HCT116 (cell line): Measurements from ENCODE around the gene RAET1E. TPM values are rescaled to one million over a fixed set of nuclear protein-coding genes. Genes with fewer than 3 reads are reported as not detected.
A peak's percentile ranks its signal among the peaks of the same experiment; 100 is the strongest.

ENCODE experiments used
- ATAC-seq: fragments of 200-7000 bp; cut with Tn5 transposase; 2 replicates; pipeline ENCODE4 v1.9.1; 2020; ENCODE audit warnings: mild to moderate bottlenecking, moderate library complexity
- BruUV-seq: library from RNA; stranded (reverse); fragments of 400-500 nt; replicated peaks from 2 replicates; lab custom pipeline; 2021; lab: Mats Ljungman, UMichigan
- CTCF ChIA-PET: fragments of 300-600 bp; sonication (Branson Sonifier 250); formaldehyde crosslinking; loops from one replicate; lab custom pipeline; 2021; ENCODE audit warnings: antibody characterized with exemption; lab: Charles Lee
- POLR2A ChIA-PET: fragments of 300-600, 350-600 bp; sonication (Branson Sonifier 250); formaldehyde crosslinking; loops from one replicate; lab custom pipeline; 2021; ENCODE audit warnings: antibody characterized with exemption; lab: Charles Lee
- RAD21 ChIA-PET, 2 experiments: fragments of 300-600 bp; sonication (Branson Sonifier 250); formaldehyde crosslinking; loops; one replicate each; lab custom pipeline; 2023; ENCODE audit warnings: low total read pairs in 2 of 2; ENCODE audit not compliant: uncharacterized antibody in 2 of 2, unreplicated experiment in 2 of 2, low non-redundant PET in 1 of 2; lab: Charles Lee
- DNase-seq: peaks from one replicate; pipeline ENCODE4 v3.0.0-alpha.2; 2010; ENCODE audit warnings: low read depth, low spot score
- H2AFZ ChIP-seq: fragments of 200-600 bp; shearing (Covaris generic), sonication (generic); 2 replicates; pipeline ENCODE4 v1.6.1; 2017; ENCODE audit warnings: low read depth, mixed run types, mixed read lengths, antibody characterized with exemption, low read length; ENCODE audit not compliant: poor library complexity, severe bottlenecking
- H3K27ac ChIP-seq: 2 replicates; pipeline ENCODE4 v1.5.1; 2012; ENCODE audit warnings: low read depth, low read length
- H3K27me3 ChIP-seq: fragments of 200-600 bp; sonication (generic); 2 replicates; pipeline ENCODE4 v1.6.1; 2016; ENCODE audit warnings: mixed run types, low read length, mixed read lengths; ENCODE audit not compliant: insufficient read depth
- H3K36me3 ChIP-seq, 2 experiments: fragments of 200-500 bp in 1 of 2; fragments of 200-600 bp in 1 of 2; sonication (Bioruptor generic) in 1 of 2; sonication (generic) in 1 of 2; 2 replicates each; pipeline versions ENCODE4 v1.5.1 to v1.6.1; 2014 to 2016; ENCODE audit warnings: low read length in 2 of 2, inconsistent platforms in 1 of 2, mixed read lengths in 1 of 2, mixed run types in 1 of 2; ENCODE audit not compliant: insufficient read depth in 2 of 2, control insufficient read depth in 1 of 2
- H3K4me1 ChIP-seq, 2 experiments: fragments of 200-600 bp in 1 of 2; sonication (generic) in 1 of 2; 2 replicates each; pipeline versions ENCODE4 v1.5.1 to v1.6.1; 2012 to 2017; ENCODE audit warnings: low read length in 2 of 2, inconsistent platforms in 1 of 2, mild to moderate bottlenecking in 1 of 2, mixed read lengths in 1 of 2, mixed run types in 1 of 2, moderate library complexity in 1 of 2; ENCODE audit not compliant: insufficient read depth in 2 of 2, control insufficient read depth in 1 of 2
- H3K4me2 ChIP-seq: fragments of 200-600 bp; sonication (generic); 2 replicates; pipeline ENCODE4 v1.6.1; 2017; ENCODE audit warnings: mixed run types, low read length, mixed read lengths
- H3K4me3 ChIP-seq, 2 experiments: fragments of 200-600 bp in 1 of 2; sonication (generic) in 1 of 2; replicated peaks in 1 of 2; 2 replicates each; pipeline ENCODE4 v1.5.1; 2011 to 2016; ENCODE audit warnings: low read length in 2 of 2, control low read depth in 1 of 2, low read depth in 1 of 2, mild to moderate bottlenecking in 1 of 2, mixed read lengths in 1 of 2, mixed run types in 1 of 2
- H3K79me2 ChIP-seq: fragments of 200-600 bp; sonication (generic); 2 replicates; pipeline ENCODE4 v1.6.1; 2017; ENCODE audit warnings: mild to moderate bottlenecking, mixed run types, low read length, moderate library complexity, mixed read lengths; ENCODE audit not compliant: insufficient read depth
- H3K9ac ChIP-seq: fragments of 200-600 bp; sonication (generic); 2 replicates; pipeline ENCODE4 v1.6.1; 2016; ENCODE audit warnings: low read length, mixed read lengths
- H3K9me2 ChIP-seq: fragments of 200-600 bp; sonication (generic), shearing (Covaris generic); 2 replicates; pipeline ENCODE4 v1.6.1; 2017; ENCODE audit warnings: mixed run types, mild to moderate bottlenecking, moderate library complexity; ENCODE audit not compliant: insufficient read depth
- H3K9me3 ChIP-seq, 2 experiments: fragments of 200-500 bp in 1 of 2; fragments of 200-600 bp in 1 of 2; sonication (Bioruptor generic) in 1 of 2; sonication (generic) in 1 of 2; 2 replicates each; pipeline ENCODE4 v1.6.1; 2014 to 2017; ENCODE audit warnings: low read length in 2 of 2, mixed read lengths in 2 of 2, inconsistent platforms in 1 of 2, low read depth in 1 of 2, mild to moderate bottlenecking in 1 of 2, mixed run types in 1 of 2, moderate library complexity in 1 of 2; ENCODE audit not compliant: control insufficient read depth in 1 of 2, insufficient read depth in 1 of 2
- H4K20me1 ChIP-seq: fragments of 200-600 bp; sonication (generic), shearing (Covaris generic); 2 replicates; pipeline ENCODE4 v1.6.1; 2017; ENCODE audit warnings: mixed run types, mild to moderate bottlenecking, moderate library complexity; ENCODE audit not compliant: insufficient read depth
- CBX3 ChIP-seq: IDR thresholded peaks from 2 replicates; pipeline ENCODE4 v1.6.1; 2012; ENCODE audit warnings: low read depth
- EZH2 ChIP-seq: fragments of 200-600 bp; sonication (generic); IDR thresholded peaks from 2 replicates; pipeline ENCODE4 v1.6.1; 2017; ENCODE audit warnings: antibody characterized with exemption, mixed run types
- FOSL1 ChIP-seq: IDR thresholded peaks from 2 replicates; pipeline ENCODE4 v1.6.1; 2012; ENCODE audit warnings: low read depth
- JUND ChIP-seq: IDR thresholded peaks from 2 replicates; pipeline ENCODE4 v1.6.1; 2012
- POLR2AphosphoS5 ChIP-seq: IDR thresholded peaks from 2 replicates; pipeline ENCODE4 v1.6.1; 2011; ENCODE audit warnings: mild to moderate bottlenecking, low read depth, low read length, moderate library complexity
- RAD21 ChIP-seq: IDR thresholded peaks from 2 replicates; pipeline ENCODE4 v1.6.1; 2012; ENCODE audit warnings: low read depth, mild to moderate bottlenecking
- REST ChIP-seq: IDR thresholded peaks from 2 replicates; pipeline ENCODE4 v1.6.1; 2012; ENCODE audit warnings: low read depth
- SIN3A ChIP-seq: IDR thresholded peaks from 2 replicates; pipeline ENCODE4 v1.6.1; 2012; ENCODE audit warnings: low read depth
- SP1 ChIP-seq: IDR thresholded peaks from 2 replicates; pipeline ENCODE4 v1.6.1; 2012; ENCODE audit warnings: low read depth
- SRF ChIP-seq: IDR thresholded peaks from 2 replicates; pipeline ENCODE4 v1.6.1; 2012; ENCODE audit warnings: low read depth
- TCF7L2 ChIP-seq: IDR thresholded peaks from 2 replicates; pipeline ENCODE4 v1.7.0; 2011; ENCODE audit warnings: borderline replicate concordance, inconsistent platforms; ENCODE audit not compliant: insufficient read depth, insufficient read length; ENCODE audit errors: extremely low read depth
- ZFX ChIP-seq: fragments of 450-650 bp; IDR thresholded peaks from 2 replicates; pipeline ENCODE4 v1.6.1; 2017
- ZNF274 ChIP-seq: fragments of 200-500 bp; sonication (Bioruptor generic); IDR thresholded peaks from 2 replicates; pipeline ENCODE4 v1.6.1; 2014; ENCODE audit warnings: mild to moderate bottlenecking, low read depth, low read length, inconsistent platforms
- intact Hi-C: fragments of 100-400 bp; cut with micrococcal nuclease; formaldehyde crosslinking; loops from 2 replicates; pipeline ENCODE4 v1.10.0; 2022
- total RNA-seq: library from RNA; stranded (reverse); gene quantifications from one replicate; pipeline ENCODE4 v1.2.1, GENCODE V29; 2021; ENCODE audit not compliant: unreplicated experiment
- TF ChIP-seq, protein P1 (sequence below): IDR thresholded peaks from 2 replicates; pipeline ENCODE4 v1.6.1; 2012

RAET1E gene
- total RNA-seq, 1 experiment from 2014 or later: 3.9 TPM

DNA sequence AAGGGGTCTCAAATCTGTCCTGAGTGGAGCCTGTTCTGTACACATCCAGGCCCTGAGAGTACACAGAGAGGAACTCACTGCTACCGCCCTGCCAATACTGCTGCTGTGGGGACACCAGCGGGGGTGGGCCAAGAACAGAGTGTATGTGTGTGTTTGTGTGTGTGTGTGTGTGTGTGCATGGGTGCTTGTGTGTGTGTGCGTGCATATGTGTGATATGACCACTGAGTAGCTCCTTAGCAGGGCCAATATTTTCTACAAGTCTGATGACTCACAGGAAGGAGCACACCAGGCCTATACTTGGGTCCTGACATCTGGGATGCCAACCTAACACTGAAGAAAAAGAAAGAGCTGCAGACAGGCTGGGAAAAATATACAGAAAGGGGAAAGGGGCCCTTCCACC, 1.4 kb downstream of the RAET1E start:
- Histone ChIP-seq H3K4me3 (peak overlapping the region in 1 of 2 experiments; percentile 51; a peak in 3 of 4 replicates), H2AFZ (peak overlapping the region; percentile 96), H3K27me3 (no peaks in the 10 kb centered on the region), H3K9ac (peak overlapping the region; percentile 47), H3K9me2 (no peaks in the 10 kb centered on the region), H3K9me3 (no peaks in the 10 kb centered on the region), H3K27ac (peak overlapping the region; percentile 66), H3K4me2 (peak overlapping the region; percentile 90), H3K36me3 (no peaks in the 10 kb centered on the region), H3K79me2 (no peaks in the 10 kb centered on the region), H4K20me1 (no peaks in the 10 kb centered on the region), H3K4me1 (peaks cover 39 to 42% of the 10 kb centered on the region in 2 experiments)
- peak; percentile 37 for ATAC-seq
- ChIA-PET RAD21 (interaction anchor here in 1 of 2 experiments (0.5 kb wide), 1 partner anchor 64 kb away, joined by 3 read pairs; no protein-coding TSS in a partner anchor), CTCF (interaction anchor here (1.0 kb wide), 2 partner anchors 10 to 56 kb away, joined by 3 to 5 read pairs; no protein-coding TSS in a partner anchor), POLR2A (no interaction called here)
- TF ChIP-seq RAD21: no peak
- peak; percentile 34; the same call in 1 of the 2 replicates for TF ChIP-seq JUND
- peak; percentile 33; the same call in 1 of the 2 replicates for TF ChIP-seq FOSL1
- intact Hi-C loops: loop anchor here (2.0 to 5.0 kb wide), 2 partner anchors 32 to 249 kb away; partner anchors contain the start of genes KATNA1 and LRP11
- no TSS peak for BruUV-seq
- DNase-seq: no peak

- no peaks in the 10 kb centered on the region for H3K27me3 ChIP-seq
- intact Hi-C loops: loop anchor here (2.0 to 5.0 kb wide), 2 partner anchors 31 to 249 kb away; partner anchors contain the start of genes KATNA1 and LRP11
- ChIA-PET RAD21 (no interaction called here), CTCF (interaction anchor here (0.8 to 1.4 kb wide), 3 partner anchors 9 to 55 kb away, joined by 3 to 5 read pairs (median 3); no protein-coding TSS in a partner anchor), POLR2A (interaction anchor here (1.3 kb wide), 1 partner anchor 10 kb away, joined by 3 read pairs; no protein-coding TSS in a partner anchor)
- peak; percentile 76 for ATAC-seq
- BruUV-seq: no TSS peak
- H3K9ac ChIP-seq: peak overlapping the region; percentile 47
- peak overlapping the region; percentile 59 for H2AFZ ChIP-seq
- peak; percentile 84 for DNase-seq
- H3K36me3 ChIP-seq: no peaks in the 10 kb centered on the region
- no peaks in the 10 kb centered on the region for H3K9me2 ChIP-seq
- H3K4me1 ChIP-seq: peaks cover 42 to 48% of the 10 kb centered on the region in 2 experiments
- H3K4me2 ChIP-seq: peak overlapping the region; percentile 90
- H3K79me2 ChIP-seq: no peaks in the 10 kb centered on the region
- H3K4me3 ChIP-seq: peak overlapping the region; percentile 30 to 51
- peak overlapping the region; percentile 66 for H3K27ac ChIP-seq
- TF ChIP-seq SIN3A (peak; percentile 68; the same call in 1 of the 2 replicates), SRF (peak; percentile 63; the same call in 1 of the 2 replicates), ZNF274 (no peak), POLR2AphosphoS5 (peak; percentile 79), FOSL1 (peak; percentile 80), CBX3 (peak; percentile 75; the same call in 1 of the 2 replicates), JUND (peak; percentile 82), RAD21 (no peak), ZFX (peak; percentile 24; the same call in 1 of the 2 replicates), SP1 (peak; percentile 91), TCF7L2 (peak; percentile 87), EZH2 (no peak), REST (no peak)
- TF ChIP-seq, protein P1, sequence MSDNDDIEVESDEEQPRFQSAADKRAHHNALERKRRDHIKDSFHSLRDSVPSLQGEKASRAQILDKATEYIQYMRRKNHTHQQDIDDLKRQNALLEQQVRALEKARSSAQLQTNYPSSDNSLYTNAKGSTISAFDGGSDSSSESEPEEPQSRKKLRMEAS: peak; percentile 90
- no peaks in the 10 kb centered on the region for H4K20me1 ChIP-seq
- no peaks in the 10 kb centered on the region for H3K9me3 ChIP-seq
These were observed 2.1 kb downstream of the RAET1E start for GRCh38 chr6:149895833-149896271.
